Keratinocyte (primary cell): ENCODE measurements around the gene PPP1R16B. TPM values are rescaled to one million over a fixed set of nuclear protein-coding genes. Genes with fewer than 3 reads are reported as not detected.

Source experiments
- DNase-seq: peaks from one replicate; pipeline ENCODE4 v3.0.0-alpha.2; 2011; ENCODE audit warnings: low read depth, missing footprints, low spot score
- FAIRE-seq: peaks from 2 replicates; lab custom pipeline; 2011; peaks lifted over from hg19 to GRCh38; lab: Jason Lieb, UNC
- H2AFZ ChIP-seq: 2 replicates; pipeline ENCODE4 v1.6.0; 2012; ENCODE audit warnings: low read length, control low read depth, inconsistent platforms; ENCODE audit not compliant: control insufficient read depth
- H3K27ac ChIP-seq: 2 replicates; pipeline ENCODE4 v1.5.1; 2011; ENCODE audit warnings: low read length; ENCODE audit not compliant: control insufficient read depth, insufficient read depth
- H3K27me3 ChIP-seq: 3 replicates; pipeline ENCODE4 v1.6.0; 2011; ENCODE audit warnings: low read length; ENCODE audit not compliant: control insufficient read depth, insufficient read depth; ENCODE audit errors: extremely low read depth
- H3K36me3 ChIP-seq, 2 experiments: 2 replicates in 1 of 2; 3 replicates in 1 of 2; pipeline ENCODE4 v1.5.1; 2011; ENCODE audit warnings: low read length in 2 of 2, mild to moderate bottlenecking in 1 of 2; ENCODE audit not compliant: control insufficient read depth in 2 of 2, insufficient read depth in 2 of 2; ENCODE audit errors: extremely low read depth in 1 of 2
- H3K4me1 ChIP-seq: 3 replicates; pipeline ENCODE4 v1.5.1; 2011; ENCODE audit warnings: low read length; ENCODE audit not compliant: control insufficient read depth, insufficient read depth; ENCODE audit errors: extremely low read depth
- H3K4me2 ChIP-seq: 3 replicates; pipeline ENCODE4 v1.6.0; 2011; ENCODE audit warnings: low read depth, low read length; ENCODE audit not compliant: control insufficient read depth, insufficient read depth; ENCODE audit errors: extremely low read depth
- H3K4me3 ChIP-seq, 3 experiments: fragments of 200-600 bp in 1 of 3; sonication (generic) in 1 of 3; 2 replicates in 2 of 3; 3 replicates in 1 of 3; pipeline ENCODE4 v1.5.1; 2011 to 2016; ENCODE audit warnings: low read length in 3 of 3, mild to moderate bottlenecking in 3 of 3, control low read depth in 2 of 3, inconsistent platforms in 1 of 3, low read depth in 1 of 3, mixed read lengths in 1 of 3, mixed run types in 1 of 3, moderate library complexity in 1 of 3; ENCODE audit not compliant: control insufficient read depth in 2 of 3, insufficient read depth in 2 of 3; ENCODE audit errors: extremely low read depth in 1 of 3
- H3K79me2 ChIP-seq: 2 replicates; pipeline ENCODE4 v1.6.0; 2012; ENCODE audit warnings: low read length; ENCODE audit not compliant: control insufficient read depth, insufficient read depth
- H3K9ac ChIP-seq: 3 replicates; pipeline ENCODE4 v1.6.0; 2011; ENCODE audit warnings: low read length; ENCODE audit not compliant: control insufficient read depth, insufficient read depth; ENCODE audit errors: extremely low read depth
- H3K9me1 ChIP-seq: 3 replicates; pipeline ENCODE4 v1.6.0; 2011; ENCODE audit warnings: low read length; ENCODE audit not compliant: control insufficient read depth, insufficient read depth; ENCODE audit errors: extremely low read depth
- H3K9me3 ChIP-seq: 2 replicates; pipeline ENCODE4 v1.5.1; 2012; ENCODE audit warnings: low read depth, low read length; ENCODE audit not compliant: control insufficient read depth
- H4K20me1 ChIP-seq: 3 replicates; pipeline ENCODE4 v1.6.0; 2011; ENCODE audit warnings: low read length; ENCODE audit not compliant: control insufficient read depth, insufficient read depth; ENCODE audit errors: extremely low read depth
- EZH2 ChIP-seq: IDR thresholded peaks from one replicate; pipeline ENCODE4 v1.6.1; 2012; ENCODE audit warnings: inconsistent platforms, mild to moderate bottlenecking, low read length, moderate library complexity
- dilution Hi-C: fragments of 300-500 bp; cut with MboI; formaldehyde crosslinking; loops from one replicate; pipeline ENCODE4 v1.7.0; 2020; ENCODE audit warnings: low sequenced_read_pairs; ENCODE audit not compliant: extremely low pct_ligation_motif_present
- polyA plus RNA-seq, 5 experiments: library from polyadenylated mRNA; depleted of rRNA in 3 of 5; stranded (reverse) in 3 of 5; stranded (forward) in 1 of 5; unstranded in 1 of 5; fragments of >200 nt; gene quantifications; 1 replicate in 1 of 5; 2 replicates in 3 of 5; 3 replicates in 1 of 5; pipeline versions ENCODE4 v1.2.1 to v1.2.3, GENCODE V29; 2011 to 2012; ENCODE audit warnings: missing spikeins in 2 of 5, low read depth in 1 of 5, low replicate concordance in 1 of 5
- TF ChIP-seq, protein P1 (sequence below), 3 experiments: IDR thresholded peaks in 1 of 3; conservative IDR thresholded peaks in 1 of 3; optimal IDR thresholded peaks in 1 of 3; 2 replicates in 2 of 3; 3 replicates in 1 of 3; pipeline versions ENCODE3 to v1.5.1; 2011; ENCODE audit warnings: low read length in 3 of 3, mild to moderate bottlenecking in 3 of 3, moderate library complexity in 2 of 3, control low read depth in 1 of 3, inconsistent platforms in 1 of 3; ENCODE audit not compliant: insufficient read depth in 2 of 3; ENCODE audit errors: extremely low read depth in 1 of 3

PPP1R16B gene
- polyA plus RNA-seq, 1 donor (not counting 4 experiments of a cell fraction or from before 2014, with no cell fraction given) = not detected

GRCh38 chr20:38843346-38843745 lies 37.8 kb downstream of the PPP1R16B start:
- dilution Hi-C loops = no loop called here
- no peaks in the 10 kb centered on the region for H3K36me3 ChIP-seq
- DNase-seq (no peak), FAIRE-seq (no peak)
- H3K27ac ChIP-seq = no peak overlapping the region
- TF ChIP-seq EZH2 = no peak
- TF ChIP-seq, protein P1, sequence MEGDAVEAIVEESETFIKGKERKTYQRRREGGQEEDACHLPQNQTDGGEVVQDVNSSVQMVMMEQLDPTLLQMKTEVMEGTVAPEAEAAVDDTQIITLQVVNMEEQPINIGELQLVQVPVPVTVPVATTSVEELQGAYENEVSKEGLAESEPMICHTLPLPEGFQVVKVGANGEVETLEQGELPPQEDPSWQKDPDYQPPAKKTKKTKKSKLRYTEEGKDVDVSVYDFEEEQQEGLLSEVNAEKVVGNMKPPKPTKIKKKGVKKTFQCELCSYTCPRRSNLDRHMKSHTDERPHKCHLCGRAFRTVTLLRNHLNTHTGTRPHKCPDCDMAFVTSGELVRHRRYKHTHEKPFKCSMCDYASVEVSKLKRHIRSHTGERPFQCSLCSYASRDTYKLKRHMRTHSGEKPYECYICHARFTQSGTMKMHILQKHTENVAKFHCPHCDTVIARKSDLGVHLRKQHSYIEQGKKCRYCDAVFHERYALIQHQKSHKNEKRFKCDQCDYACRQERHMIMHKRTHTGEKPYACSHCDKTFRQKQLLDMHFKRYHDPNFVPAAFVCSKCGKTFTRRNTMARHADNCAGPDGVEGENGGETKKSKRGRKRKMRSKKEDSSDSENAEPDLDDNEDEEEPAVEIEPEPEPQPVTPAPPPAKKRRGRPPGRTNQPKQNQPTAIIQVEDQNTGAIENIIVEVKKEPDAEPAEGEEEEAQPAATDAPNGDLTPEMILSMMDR (optimal IDR thresholded peaks at IDR 0.05 in 1 of 3, IDR thresholded peaks at IDR 0.05 in 1 of 3, conservative IDR thresholded peaks at IDR 0.05 in 1 of 3; ENCODE audit: extremely low read depth in 1 of 3, insufficient read depth in 2 of 3, low read length in 3 of 3) = no peak
- H3K27me3 ChIP-seq = no peaks in the 10 kb centered on the region
- H3K4me2 ChIP-seq = no peak overlapping the region
- no peaks in the 10 kb centered on the region for H3K4me1 ChIP-seq
- no peak overlapping the region for H3K4me3 ChIP-seq
- no peaks in the 10 kb centered on the region for H3K9me3 ChIP-seq
- H4K20me1 ChIP-seq = no peaks in the 10 kb centered on the region
- H3K9me1 ChIP-seq = no peaks in the 10 kb centered on the region
- H2AFZ ChIP-seq = no peak overlapping the region
- H3K9ac ChIP-seq = no peak overlapping the region
- H3K79me2 ChIP-seq = no peaks in the 10 kb centered on the region

DNA sequence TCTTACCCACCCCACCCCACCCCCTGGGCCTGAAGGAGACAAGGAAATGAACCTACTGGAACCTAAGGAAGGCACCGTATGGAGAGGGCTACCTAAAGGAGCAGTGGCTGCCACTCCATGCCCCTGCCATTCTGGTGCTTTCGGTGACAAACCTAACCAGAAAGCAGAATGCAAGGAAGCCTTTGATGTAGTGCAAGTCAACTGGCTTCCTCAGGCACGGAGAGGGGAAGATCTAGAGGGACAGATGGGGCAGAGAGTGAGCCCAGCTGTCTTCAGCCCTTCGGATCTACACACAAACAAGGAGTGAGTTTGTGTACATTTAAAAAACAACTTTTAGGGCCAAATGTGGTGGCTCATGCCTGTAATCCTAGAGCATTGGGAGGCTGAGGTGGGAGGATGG lies 39.5 kb downstream of the PPP1R16B start:
- dilution Hi-C loops = no loop called here
- no peak for FAIRE-seq

More for the DNA sequence above, 39.5 kb downstream of the PPP1R16B start:
- no peak overlapping the region for H2AFZ ChIP-seq
- H3K9ac ChIP-seq = no peak overlapping the region
- H3K4me1 ChIP-seq = no peaks in the 10 kb centered on the region
- DNase-seq = no peak
- no peaks in the 10 kb centered on the region for H3K9me1 ChIP-seq
- TF ChIP-seq, protein P1 (optimal IDR thresholded peaks at IDR 0.05 in 1 of 3, IDR thresholded peaks at IDR 0.05 in 1 of 3, conservative IDR thresholded peaks at IDR 0.05 in 1 of 3; ENCODE audit: extremely low read depth in 1 of 3, insufficient read depth in 2 of 3, low read length in 3 of 3) = no peak
- no peak for TF ChIP-seq EZH2
- H3K9me3 ChIP-seq = no peaks in the 10 kb centered on the region
- no peak overlapping the region for H3K4me2 ChIP-seq
- no peak overlapping the region for H3K4me3 ChIP-seq
- no peaks in the 10 kb centered on the region for H4K20me1 ChIP-seq
- H3K79me2 ChIP-seq = no peaks in the 10 kb centered on the region
- H3K27ac ChIP-seq = no peak overlapping the region
- H3K36me3 ChIP-seq = no peaks in the 10 kb centered on the region
- no peaks in the 10 kb centered on the region for H3K27me3 ChIP-seq
